ENCODE measurements around the gene CD40LG.

The CD40LG gene

GRCh38 chrX:136647677-136648360, at the start of gene CD40LG:
Gene CD40LG, plus strand, starts transcription at chrX:136648158. Its CDS starts 91 bp downstream, at chrX:136648249.
- DNase-seq (ENCODE audit: low read depth) = no peak

- no peak for DNase-seq (ENCODE audit: low read depth)
These were observed 49.3 kb upstream of the CD40LG start for GRCh38 chrX:136598631-136599030.

- no peak for DNase-seq (ENCODE audit: low read depth)
These were observed 47.9 kb upstream of the CD40LG start for GRCh38 chrX:136600059-136600458.

GRCh38 chrX:136607236-136607635, 40.7 kb upstream of the CD40LG start:
- DNase-seq (ENCODE audit: low read depth) = no peak

- DNase-seq (ENCODE audit: low read depth) = peak; percentile 23
These were observed 39.5 kb upstream of the CD40LG start for GRCh38 chrX:136608295-136608933.

- DNase-seq (ENCODE audit: low read depth) = no peak
These were observed 30.8 kb upstream of the CD40LG start for GRCh38 chrX:136616987-136617685.

GRCh38 chrX:136619899-136620505, 28.0 kb upstream of the CD40LG start:
- DNase-seq (ENCODE audit: low read depth) = no peak

- no peak for DNase-seq (ENCODE audit: low read depth)
These were observed 27.2 kb upstream of the CD40LG start for GRCh38 chrX:136620780-136621179.

- DNase-seq (ENCODE audit: low read depth) = no peak
These were observed 25.4 kb upstream of the CD40LG start for GRCh38 chrX:136622568-136622967.

GRCh38 chrX:136623396-136623795, 24.6 kb upstream of the CD40LG start:
- no peak for DNase-seq (ENCODE audit: low read depth)

GRCh38 chrX:136625246-136625645, 22.7 kb upstream of the CD40LG start:
- DNase-seq (ENCODE audit: low read depth) = no peak

- DNase-seq (ENCODE audit: low read depth) = no peak
These were observed 21.7 kb upstream of the CD40LG start for GRCh38 chrX:136626237-136626636.

- DNase-seq (ENCODE audit: low read depth) = no peak
These were observed 21.1 kb upstream of the CD40LG start for GRCh38 chrX:136626891-136627290.

GRCh38 chrX:136627409-136627808, 20.5 kb upstream of the CD40LG start:
- no peak for DNase-seq (ENCODE audit: low read depth)

- no peak for DNase-seq (ENCODE audit: low read depth)
These were observed 18.7 kb upstream of the CD40LG start for GRCh38 chrX:136629084-136629750.

GRCh38 chrX:136630881-136631280, 17.1 kb upstream of the CD40LG start:
- no peak for DNase-seq (ENCODE audit: low read depth)

- DNase-seq (ENCODE audit: low read depth) = no peak
These were observed 12.7 kb upstream of the CD40LG start for GRCh38 chrX:136635235-136635634.

- DNase-seq (ENCODE audit: low read depth) = no peak
These were observed 11.8 kb upstream of the CD40LG start for GRCh38 chrX:136636121-136636520.

- DNase-seq (ENCODE audit: low read depth) = no peak
These were observed 8.3 kb upstream of the CD40LG start for GRCh38 chrX:136639506-136640176.

GRCh38 chrX:136643243-136643642, 4.7 kb upstream of the CD40LG start:
- DNase-seq (ENCODE audit: low read depth) = no peak

- peak; percentile 24 for DNase-seq (ENCODE audit: low read depth)
These were observed 1.2 kb upstream of the CD40LG start for GRCh38 chrX:136646602-136647239.
